ENCODE results near the gene STPG3.

The STPG3 gene

DNA sequence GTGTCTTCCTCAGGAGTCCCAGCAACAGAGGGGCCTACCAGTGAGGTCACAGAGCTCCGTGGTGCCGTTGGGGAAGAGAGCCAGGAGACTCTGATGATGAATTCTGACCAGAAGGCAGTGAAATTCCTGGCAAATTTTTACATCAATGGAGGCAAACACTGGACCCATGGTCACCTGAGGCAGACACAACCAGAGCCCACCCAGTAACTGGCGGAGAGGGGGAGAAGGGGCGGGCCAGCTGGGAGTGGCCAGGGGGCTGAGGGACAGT is at the start of gene STPG3:
TSS of gene STPG3 (plus strand) at position 93 of the 268 bp plus-strand sequence. CDS start at position 94, 1 bp downstream.
- DNase-seq (ENCODE audit: low read depth in 2 of 2, low spot score in 1 of 2): no peak

DNA sequence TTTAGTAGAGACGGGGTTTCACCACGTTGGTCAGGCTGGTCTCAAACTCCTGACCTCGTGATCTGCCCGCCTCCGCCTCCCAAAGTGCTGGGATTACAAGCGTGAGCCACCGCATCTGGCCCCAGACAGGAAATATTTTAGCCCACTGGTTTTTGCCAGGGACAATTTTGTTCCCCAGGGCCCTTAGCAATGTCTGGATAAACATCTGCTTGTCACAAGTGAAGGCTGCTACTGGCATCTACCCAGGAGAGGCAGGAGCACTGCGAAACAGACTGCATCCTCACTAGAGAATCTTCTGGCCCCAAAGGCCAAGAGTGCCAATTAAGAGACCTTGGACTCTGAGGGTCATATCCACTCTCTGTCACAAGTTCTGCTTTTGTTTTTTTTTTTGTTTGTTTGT is 48.1 kb upstream of the STPG3 start:
- no peak for DNase-seq (ENCODE audit: low read depth in 2 of 2, low spot score in 1 of 2)

DNA sequence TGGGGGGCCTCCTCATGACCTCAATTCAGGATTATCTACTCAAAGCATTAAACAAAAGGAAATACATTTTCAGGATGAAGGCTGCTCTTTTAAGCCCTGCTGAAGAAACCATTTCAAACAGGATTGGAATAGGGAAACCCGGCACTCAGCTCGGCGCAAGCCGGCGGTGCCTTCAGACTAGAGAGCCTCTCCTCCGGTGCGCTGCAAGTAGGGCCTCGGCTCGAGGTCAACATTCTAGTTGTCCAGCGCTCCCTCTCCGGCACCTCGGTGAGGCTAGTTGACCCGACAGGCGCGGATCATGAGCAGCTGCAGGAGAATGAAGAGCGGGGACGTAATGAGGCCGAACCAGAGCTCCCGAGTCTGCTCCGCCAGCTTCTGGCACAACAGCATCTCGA is 46.4 kb upstream of the STPG3 start:
- no peak for DNase-seq (ENCODE audit: low read depth in 2 of 2, low spot score in 1 of 2)

GRCh38 chr9:137205126-137206069 is 45.7 kb upstream of the STPG3 start, which contains the start of the genes NDOR1 and TMEM203:
Gene NDOR1 (plus strand): TSS chr9:137205700. CDS start chr9:137205778, 78 bp downstream.
Gene TMEM203 (minus strand): TSS chr9:137205648. CDS start chr9:137205414, 234 bp downstream.
- peak; percentile 88 to 89 for DNase-seq (ENCODE audit: low read depth in 2 of 2, low spot score in 1 of 2)

DNA sequence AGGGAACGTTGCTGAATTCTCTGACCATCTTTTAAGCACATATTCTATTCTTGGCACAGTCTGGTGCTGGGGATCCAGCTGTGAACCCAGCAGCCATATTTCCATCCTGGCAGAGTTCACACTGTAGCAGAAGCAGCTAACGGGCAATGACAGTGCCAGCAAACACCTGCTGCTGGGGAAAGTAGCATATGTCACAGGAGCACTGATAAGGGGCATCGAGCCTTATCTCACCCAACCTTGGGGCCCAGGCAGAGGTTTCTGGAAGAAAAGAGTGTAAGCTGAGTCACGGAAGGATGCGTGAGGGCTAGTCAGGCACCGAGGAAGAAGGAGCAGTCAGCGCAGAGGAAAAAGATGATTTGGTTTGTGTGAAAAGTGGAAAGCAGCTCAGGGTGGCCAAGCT is 44.5 kb upstream of the STPG3 start:
- DNase-seq (ENCODE audit: low read depth in 2 of 2, low spot score in 1 of 2): no peak

DNA sequence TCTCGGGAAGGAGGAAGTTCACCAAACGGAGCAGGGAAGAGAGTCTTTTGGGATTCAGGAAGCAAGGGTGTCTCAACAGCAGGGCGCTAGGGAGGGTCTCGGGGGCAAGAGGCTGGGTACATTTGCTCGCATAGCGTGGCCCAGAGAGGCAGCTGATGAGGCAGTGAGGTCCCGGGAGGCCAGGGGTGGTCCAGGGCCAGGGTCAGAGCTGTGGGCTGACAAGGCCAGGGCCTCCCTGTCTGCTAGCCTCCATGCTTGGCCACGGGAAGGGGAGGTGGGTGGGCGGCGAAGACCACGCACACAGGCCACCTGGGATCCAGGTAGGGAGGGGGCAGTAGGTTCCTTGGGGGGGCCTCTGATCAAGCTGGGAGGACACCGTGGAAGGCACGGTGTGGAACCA is 39.6 kb upstream of the STPG3 start:
- DNase-seq (ENCODE audit: low read depth in 2 of 2, low spot score in 1 of 2): no peak

- no peak for DNase-seq (ENCODE audit: low read depth in 2 of 2, low spot score in 1 of 2)
Measured at GRCh38 chr9:137212520-137212919, 38.6 kb upstream of the STPG3 start.

- DNase-seq (ENCODE audit: low read depth in 2 of 2, low spot score in 1 of 2): no peak
Measured at GRCh38 chr9:137213160-137214060, 37.7 kb upstream of the STPG3 start.

DNA sequence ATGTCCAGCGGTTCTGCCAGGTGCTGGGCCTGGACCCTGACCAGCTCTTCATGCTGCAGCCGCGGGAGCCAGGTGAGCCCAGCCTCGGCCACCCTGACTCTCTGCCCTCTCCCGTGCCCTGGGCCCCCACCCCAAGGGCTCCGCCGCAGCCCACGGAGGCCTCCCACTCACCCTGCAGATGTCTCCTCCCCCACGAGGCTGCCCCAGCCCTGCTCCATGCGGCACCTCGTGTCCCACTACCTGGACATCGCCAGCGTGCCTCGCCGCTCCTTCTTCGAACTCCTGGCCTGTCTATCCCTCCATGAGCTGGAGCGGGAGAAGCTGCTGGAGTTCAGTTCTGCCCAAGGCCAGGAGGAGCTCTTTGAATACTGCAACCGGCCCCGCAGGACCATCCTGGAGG is 36.5 kb upstream of the STPG3 start:
- no peak for DNase-seq (ENCODE audit: low read depth in 2 of 2, low spot score in 1 of 2)

- DNase-seq (ENCODE audit: low read depth in 2 of 2, low spot score in 1 of 2): no peak
Measured at GRCh38 chr9:137215196-137215986, 35.7 kb upstream of the STPG3 start.

- no peak for DNase-seq (ENCODE audit: low read depth in 2 of 2, low spot score in 1 of 2)
Measured at GRCh38 chr9:137216188-137216965, 34.7 kb upstream of the STPG3 start.

DNA sequence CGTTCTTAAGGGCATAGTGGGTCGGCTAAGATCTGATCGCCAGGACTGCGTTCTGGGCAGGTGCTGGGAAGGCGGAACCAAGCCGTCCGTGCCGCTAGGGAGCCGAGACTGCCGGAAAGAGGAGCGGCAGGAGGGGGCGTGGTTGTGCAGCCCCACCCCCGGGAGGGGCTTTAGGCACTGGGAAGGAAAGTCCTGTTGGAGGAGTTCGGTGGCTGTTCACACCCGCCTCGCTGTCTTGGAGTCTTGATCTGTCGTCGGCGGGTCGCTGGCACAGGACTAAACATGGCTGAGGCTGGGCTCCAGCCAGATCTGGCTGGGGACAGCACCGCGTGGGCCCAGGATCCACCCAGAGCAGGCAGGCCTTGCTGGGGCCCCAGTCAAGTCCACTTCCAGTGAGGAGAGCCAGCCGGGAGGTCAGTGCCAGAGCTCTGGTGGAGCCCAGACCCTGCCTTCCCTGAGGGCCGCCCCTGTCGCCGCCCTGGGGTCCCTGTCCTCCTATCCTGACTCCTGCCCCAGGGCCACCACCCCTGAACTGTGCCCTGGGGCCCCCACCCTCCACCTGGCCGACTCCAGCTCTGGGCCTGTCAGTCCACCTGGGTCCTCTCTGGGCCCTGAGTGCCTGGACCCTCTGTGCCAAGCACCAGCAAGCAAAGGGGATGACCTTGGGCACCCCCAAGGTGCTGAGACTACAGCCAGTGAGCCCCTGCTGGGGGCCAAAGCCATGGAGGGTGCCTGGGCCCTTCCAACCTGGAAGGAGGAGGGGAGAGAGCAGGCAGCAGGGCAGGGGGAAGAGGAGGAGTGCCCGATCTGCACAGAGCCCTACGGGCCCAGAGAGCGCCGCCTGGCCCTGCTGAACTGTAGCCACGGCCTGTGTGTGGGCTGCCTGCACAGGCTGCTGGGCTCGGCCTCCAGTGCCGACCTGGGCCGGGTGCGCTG is 33.5 kb upstream of the STPG3 start:
- DNase-seq (ENCODE audit: low read depth in 2 of 2, low spot score in 1 of 2): no peak

- no peak for DNase-seq (ENCODE audit: low read depth in 2 of 2, low spot score in 1 of 2)
Measured at GRCh38 chr9:137218212-137218753, 32.8 kb upstream of the STPG3 start.

DNA sequence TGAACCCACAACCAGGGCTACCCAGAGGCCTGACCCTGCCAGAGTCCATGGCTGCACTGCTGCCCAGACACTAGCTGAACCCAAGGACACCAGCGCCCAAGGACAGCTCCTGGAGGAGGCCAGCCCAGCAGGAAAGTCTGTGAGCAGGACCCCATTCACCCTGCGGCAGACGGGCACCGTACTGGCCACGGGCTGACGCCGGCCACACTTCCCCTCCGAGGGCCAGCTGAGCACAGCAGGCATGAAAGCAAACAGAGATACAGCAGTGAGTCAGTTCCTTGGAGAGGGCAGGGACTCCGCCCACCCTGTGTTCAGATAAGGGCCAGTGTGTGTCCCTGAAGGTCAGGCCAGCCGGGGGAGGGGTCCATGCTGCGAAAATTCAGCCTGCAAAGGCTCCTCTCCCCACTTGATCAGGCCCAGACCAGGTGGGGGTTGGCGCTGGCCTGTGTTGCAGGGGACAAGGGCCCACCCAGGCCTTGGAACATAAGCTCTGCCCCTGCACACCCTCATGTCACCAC is 32.3 kb upstream of the STPG3 start:
- no peak for DNase-seq (ENCODE audit: low read depth in 2 of 2, low spot score in 1 of 2)

DNA sequence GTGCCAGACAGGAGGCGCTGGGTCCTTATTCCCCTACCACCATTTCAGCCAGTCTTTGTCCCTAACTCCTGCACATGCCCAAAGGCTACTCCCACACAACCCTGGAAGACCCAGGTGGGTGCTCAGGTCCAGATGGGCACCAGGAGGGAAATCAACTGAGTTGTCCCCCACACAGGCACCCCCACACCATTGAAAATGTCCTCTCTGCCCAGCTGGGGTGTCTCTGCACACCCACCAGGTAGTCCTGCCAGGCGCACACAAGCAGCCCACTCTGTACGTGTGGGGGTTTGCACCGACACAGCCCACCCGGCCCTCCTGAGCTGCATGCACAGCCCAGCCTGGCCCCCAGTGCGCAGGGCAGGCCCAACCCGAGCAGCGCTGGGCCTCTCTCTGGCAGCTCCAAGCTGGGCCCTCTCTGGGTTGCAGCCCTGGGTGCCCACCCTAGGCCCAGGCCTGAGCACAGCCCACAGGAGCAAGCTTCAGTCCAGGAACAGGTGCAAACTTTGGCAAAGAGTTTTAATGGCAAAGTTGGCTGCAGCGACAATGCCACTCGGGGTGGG is 31.2 kb upstream of the STPG3 start:
- DNase-seq (ENCODE audit: low read depth in 2 of 2, low spot score in 1 of 2): no peak

- DNase-seq (ENCODE audit: low read depth in 2 of 2, low spot score in 1 of 2): no peak
Measured at GRCh38 chr9:137220317-137221094, 30.6 kb upstream of the STPG3 start.

DNA sequence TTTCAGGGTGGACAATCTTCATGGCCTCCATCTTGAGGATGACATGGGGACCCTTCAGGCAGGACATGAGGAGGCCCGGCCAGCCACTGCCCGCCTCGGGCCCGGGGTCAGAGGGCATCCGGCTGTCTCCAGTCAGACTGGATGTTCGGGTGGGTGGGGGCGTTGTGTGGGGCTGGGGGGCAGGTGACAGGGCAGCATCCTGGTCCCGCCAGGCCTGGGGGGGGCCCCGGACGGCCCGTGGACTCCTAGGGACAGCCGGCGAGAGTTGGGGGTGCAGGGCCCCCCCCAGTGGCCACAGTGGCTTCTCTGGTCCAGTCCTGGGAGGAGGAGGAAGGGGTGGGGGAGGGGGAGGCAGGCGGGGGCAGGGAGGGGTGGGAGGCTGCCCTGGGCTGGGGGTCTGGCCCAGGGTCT is 30.0 kb upstream of the STPG3 start:
- DNase-seq (ENCODE audit: low read depth in 2 of 2, low spot score in 1 of 2): no peak
